ENCODE measurements around the gene JAML. TPM values are rescaled to one million over a fixed set of nuclear protein-coding genes. Genes with fewer than 3 reads are reported as not detected.

Gene JAML
- total RNA-seq, 1 donor from 2014 or later, result not detected

- Mint-ChIP-seq H3K27me3 (ENCODE audit: low read depth) (peaks cover 59% of the 10 kb centered on the region), H3K9me3 (ENCODE audit: low read depth) (no peaks in the 10 kb centered on the region), H3K4me3 (ENCODE audit: unreplicated experiment) (no peak overlapping the region), H3K27ac (ENCODE audit: unreplicated experiment) (no peak overlapping the region), H3K36me3 (ENCODE audit: low read depth) (peaks cover 3% of the 10 kb centered on the region), H3K4me1 (ENCODE audit: low read depth) (peaks cover 6% of the 10 kb centered on the region)
- no peak for TF ChIP-seq CTCF (IDR thresholded peaks at IDR 0.05)
- DNase-seq (ENCODE audit: low spot score), result no peak
These were observed 19.4 kb upstream of the JAML start for GRCh38 chr11:118243993-118244762.

- no peak for TF ChIP-seq CTCF (IDR thresholded peaks at IDR 0.05)
- Mint-ChIP-seq H3K27ac (ENCODE audit: unreplicated experiment) (no peak overlapping the region), H3K36me3 (ENCODE audit: low read depth) (peaks cover 3% of the 10 kb centered on the region), H3K4me1 (ENCODE audit: low read depth) (peaks cover 6% of the 10 kb centered on the region), H3K4me3 (ENCODE audit: unreplicated experiment) (no peak overlapping the region), H3K9me3 (ENCODE audit: low read depth) (no peaks in the 10 kb centered on the region), H3K27me3 (ENCODE audit: low read depth) (peaks cover 58% of the 10 kb centered on the region)
- DNase-seq (ENCODE audit: low spot score), result no peak
These were observed 18.4 kb upstream of the JAML start for GRCh38 chr11:118243161-118243560.

GRCh38 chr11:118241764-118242098 is 16.9 kb upstream of the JAML start:
- TF ChIP-seq CTCF (IDR thresholded peaks at IDR 0.05), result no peak
- Mint-ChIP-seq H3K36me3 (ENCODE audit: low read depth) (peaks cover 3% of the 10 kb centered on the region), H3K27me3 (ENCODE audit: low read depth) (peaks cover 51% of the 10 kb centered on the region), H3K27ac (ENCODE audit: unreplicated experiment) (no peak overlapping the region), H3K4me1 (ENCODE audit: low read depth) (peaks cover 6% of the 10 kb centered on the region), H3K4me3 (ENCODE audit: unreplicated experiment) (no peak overlapping the region), H3K9me3 (ENCODE audit: low read depth) (no peaks in the 10 kb centered on the region)
- no peak for DNase-seq (ENCODE audit: low spot score)

- DNase-seq (ENCODE audit: low spot score), result no peak
- no peaks in the 10 kb centered on the region for H3K9me3 Mint-ChIP-seq (ENCODE audit: low read depth)
- H3K4me1 Mint-ChIP-seq (ENCODE audit: low read depth), result peaks cover 6% of the 10 kb centered on the region
- H3K27ac Mint-ChIP-seq (ENCODE audit: unreplicated experiment), result no peak overlapping the region
- no peak for TF ChIP-seq CTCF (IDR thresholded peaks at IDR 0.05)
- peaks cover 3% of the 10 kb centered on the region for H3K36me3 Mint-ChIP-seq (ENCODE audit: low read depth)
- H3K27me3 Mint-ChIP-seq (ENCODE audit: low read depth), result peaks cover 49% of the 10 kb centered on the region
- no peak overlapping the region for H3K4me3 Mint-ChIP-seq (ENCODE audit: unreplicated experiment)
These were observed 16.4 kb upstream of the JAML start for GRCh38 chr11:118240999-118241763.

- no peaks in the 10 kb centered on the region for H3K9me3 Mint-ChIP-seq (ENCODE audit: low read depth)
- H3K27ac Mint-ChIP-seq (ENCODE audit: unreplicated experiment), result no peak overlapping the region
- no peak for DNase-seq (ENCODE audit: low spot score)
- H3K4me3 Mint-ChIP-seq (ENCODE audit: unreplicated experiment), result no peak overlapping the region
- peaks cover 6% of the 10 kb centered on the region for H3K4me1 Mint-ChIP-seq (ENCODE audit: low read depth)
- H3K27me3 Mint-ChIP-seq (ENCODE audit: low read depth), result peaks cover 47% of the 10 kb centered on the region
- H3K36me3 Mint-ChIP-seq (ENCODE audit: low read depth), result peaks cover 3% of the 10 kb centered on the region
- no peak for TF ChIP-seq CTCF (IDR thresholded peaks at IDR 0.05)
These were observed 14.8 kb upstream of the JAML start for GRCh38 chr11:118239509-118240205.
